K562 (cell line): Measurements from ENCODE around the gene GNAZ. TPM values are rescaled to one million over a fixed set of nuclear protein-coding genes. Genes with fewer than 3 reads are reported as not detected.

Experiments used
- ARID1B ChIP-seq: fragments of 450-650 bp; IDR thresholded peaks from 2 replicates; pipeline ENCODE4 v1.6.1; 2016; ENCODE audit warnings: antibody characterized with exemption, mild to moderate bottlenecking, inconsistent platforms
- BHLHE40 ChIP-seq: IDR thresholded peaks from 2 replicates; pipeline ENCODE4 v1.6.1; 2011; ENCODE audit warnings: low read length, improper control_type of control experiment
- CHD1 ChIP-seq: fragments of 200-600 bp; sonication (generic); IDR thresholded peaks from one replicate; pipeline ENCODE4 v1.6.1; 2012; ENCODE audit warnings: mild to moderate bottlenecking, moderate library complexity, low read length, inconsistent platforms
- DEAF1 ChIP-seq: fragments of 450-650 bp; formaldehyde crosslinking; IDR thresholded peaks from 2 replicates; pipeline ENCODE4 v1.4.0; 2020; ENCODE audit warnings: mild to moderate bottlenecking, moderate library complexity
- E2F5 ChIP-seq: sonication (generic); formaldehyde crosslinking; IDR thresholded peaks from 2 replicates; pipeline ENCODE4 v1.8.0; 2022; ENCODE audit warnings: mild to moderate bottlenecking, missing genetic modification reagents
- E2F6 ChIP-seq, 2 experiments: IDR thresholded peaks; 2 replicates each; pipeline ENCODE4 v1.6.1; 2011; ENCODE audit warnings: borderline replicate concordance in 1 of 2, control low read depth in 1 of 2, low read depth in 1 of 2, low read length in 1 of 2, mild to moderate bottlenecking in 1 of 2, mixed read lengths in 1 of 2, moderate library complexity in 1 of 2; ENCODE audit not compliant: insufficient read depth in 1 of 2, insufficient read length in 1 of 2, poor library complexity in 1 of 2, severe bottlenecking in 1 of 2; ENCODE audit errors: extremely low read depth in 1 of 2
- HDAC8 ChIP-seq: fragments of 450-650 bp; IDR thresholded peaks from 2 replicates; pipeline ENCODE4 v1.6.1; 2016; ENCODE audit warnings: mild to moderate bottlenecking, missing genetic modification characterization, moderate library complexity, missing compliant biosample characterization
- HOXB6 ChIP-seq: fragments of 250-450 bp; sonication (Bioruptor Pico); IDR thresholded peaks from 2 replicates; pipeline ENCODE4 v1.5.1; 2022; ENCODE audit warnings: mild to moderate bottlenecking, borderline replicate concordance
- KDM2B ChIP-seq: fragments of 250-450 bp; sonication (Bioruptor Pico); IDR thresholded peaks from 2 replicates; pipeline ENCODE4 v1.8.0; 2021; ENCODE audit warnings: mild to moderate bottlenecking, moderate library complexity
- LARP7 ChIP-seq: fragments of 450-650 bp; IDR thresholded peaks from 2 replicates; pipeline ENCODE4 v1.6.1; 2016
- MCM5 ChIP-seq: fragments of 450-650 bp; IDR thresholded peaks from 2 replicates; pipeline ENCODE4 v1.6.1; 2016; ENCODE audit warnings: low read depth
- MEF2D ChIP-seq: conservative IDR thresholded peaks from 2 replicates; pipeline ENCODE4 v1.6.1; 2016; ENCODE audit warnings: low read depth, missing genetic modification characterization, missing compliant biosample characterization
- MEIS2 ChIP-seq: fragments of 450-650 bp; IDR thresholded peaks from 2 replicates; pipeline ENCODE4 v1.6.1; 2014; ENCODE audit warnings: mild to moderate bottlenecking; ENCODE audit not compliant: partially characterized antibody
- PML ChIP-seq: IDR thresholded peaks from 2 replicates; pipeline ENCODE4 v1.6.1; 2012; ENCODE audit warnings: low read length, inconsistent platforms
- PRMT5 ChIP-seq: sonication (generic); formaldehyde crosslinking; IDR thresholded peaks from 2 replicates; pipeline ENCODE4 v1.5.0; 2020; ENCODE audit warnings: missing genetic modification reagents
- RBFOX2 ChIP-seq: fragments of 200-400 bp; formaldehyde crosslinking; IDR thresholded peaks from 2 replicates; pipeline ENCODE4 v1.6.1; 2017; ENCODE audit warnings: low read depth, mild to moderate bottlenecking, low read length, moderate library complexity
- THAP12 ChIP-seq: fragments of 250-450 bp; sonication (Bioruptor Pico); IDR thresholded peaks from 2 replicates; pipeline ENCODE4 v1.9.0; 2021; ENCODE audit warnings: mild to moderate bottlenecking, inconsistent platforms
- ZBTB7A ChIP-seq: IDR thresholded peaks from 2 replicates; pipeline ENCODE4 v1.6.1; 2011; ENCODE audit warnings: low read depth, mild to moderate bottlenecking, low read length, moderate library complexity, borderline replicate concordance; ENCODE audit not compliant: control insufficient read depth
- ZNF507 ChIP-seq: conservative IDR thresholded peaks from 2 replicates; pipeline ENCODE4 v1.6.1; 2017; ENCODE audit warnings: missing genetic modification characterization, missing compliant biosample characterization
- ZNF639 ChIP-seq, 2 experiments: fragments of 200-800 bp in 1 of 2; sonication (Bioruptor generic) in 1 of 2; sonication (generic) in 1 of 2; formaldehyde crosslinking in 1 of 2; IDR thresholded peaks in 1 of 2; conservative IDR thresholded peaks in 1 of 2; 2 replicates each; pipeline versions ENCODE4 v1.5.0 to v1.6.1; 2016 to 2020; ENCODE audit warnings: missing compliant biosample characterization in 1 of 2, missing genetic modification characterization in 1 of 2, missing genetic modification reagents in 1 of 2
- polyA plus RNA-seq, 8 experiments: library from polyadenylated mRNA; depleted of rRNA in 4 of 8; stranded (reverse) in 5 of 8; unstranded in 3 of 8; fragments of >200 nt; fragmentation: Nextera tagmentation in 2 of 8; fragmentation: Illumina TruSeq in 1 of 8; extraction: Ambion mirVana in 2 of 8; extraction: Trizol in 1 of 8; gene quantifications; 2 replicates each; pipeline versions ENCODE4 v1.2.1 to v1.2.3, GENCODE V29; 2011 to 2014; ENCODE audit warnings: inconsistent platforms in 1 of 8, missing spikeins in 1 of 8
- total RNA-seq, 7 experiments: library from RNA; depleted of rRNA in 6 of 7; stranded (reverse); fragments of >200 nt in 6 of 7; fragmentation: Illumina TruSeq in 2 of 7; extraction: Trizol in 2 of 7; gene quantifications; 2 replicates each; pipeline versions ENCODE4 v1.2.1 to v1.2.3, GENCODE V29; 2011 to 2021; ENCODE audit warnings: low replicate concordance in 1 of 7

GNAZ gene
- total and polyA plus RNA-seq, 9 of the 15 experiments (the other 6 are each of a cell fraction or from before 2014, with no cell fraction given) = 0.04 to 0.22 (median 0.13) TPM; not detected in 3

GRCh38 chr22:23104187-23104971 lies 34.1 kb downstream of the GNAZ start (continued):
- TF ChIP-seq RBFOX2 (no peak), THAP12 (CRISPR knock-in tag) (peak; percentile 96), ARID1B (no peak), LARP7 (no peak), MEIS2 (no peak), MCM5 (peak; percentile 72; the same call in 1 of the 2 replicates), CHD1 (no peak), HOXB6 (CRISPR knock-in tag) (no peak), ZNF639 (CRISPR knock-in tag; conservative IDR thresholded peaks at IDR 0.05 in 1 of 2, IDR thresholded peaks at IDR 0.05 in 1 of 2) (no peak), ZBTB7A (0 out of 2 replicates have a peak, but pooled peaks have one; percentile 40), PML (no peak), E2F5 (no peak), DEAF1 (CRISPR knock-in tag) (no peak), PRMT5 (CRISPR knock-in tag) (peak; percentile 16; the same call in 1 of the 2 replicates), E2F6 (IDR thresholded peaks at IDR 0.05; ENCODE audit: borderline replicate concordance in 1 of 2, extremely low read depth in 1 of 2, insufficient read depth in 1 of 2, insufficient read length in 1 of 2, low read depth in 1 of 2, low read length in 1 of 2, poor library complexity in 1 of 2, severe bottlenecking in 1 of 2) (peak in 1 of 2 experiments; percentile 15), ZNF507 (tag) (no peak), HDAC8 (tag) (no peak), KDM2B (0 out of 2 replicates have a peak, but pooled peaks have one; percentile 8), MEF2D (tag) (no peak), BHLHE40 (0 out of 2 replicates have a peak, but pooled peaks have one; percentile 8)
